ENCODE results near the gene WWTR1.

The WWTR1 gene

DNA sequence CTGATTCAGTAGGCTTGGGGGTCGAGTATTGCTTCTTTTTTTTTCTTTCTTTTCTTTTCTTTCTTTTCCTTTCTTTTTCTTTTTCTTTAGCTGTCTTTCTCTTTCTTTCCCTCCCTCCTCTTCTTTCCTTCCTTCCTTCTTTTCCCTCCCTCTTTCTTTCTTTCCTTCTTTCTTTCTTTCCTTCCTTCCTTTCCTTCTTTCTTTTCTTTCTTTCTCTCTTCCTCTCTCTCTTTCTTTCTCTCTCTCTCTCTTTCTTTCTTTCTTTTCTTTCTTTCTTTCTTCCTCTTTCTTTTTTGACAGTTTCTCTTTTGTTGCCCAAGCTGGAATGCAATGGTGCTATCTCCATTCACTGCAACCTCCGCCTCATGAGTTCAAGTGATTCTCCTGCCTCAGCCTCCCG, 147.3 kb downstream of the WWTR1 start:
- CTCF ChIA-PET = interaction anchor here (1.0 to 6.8 kb wide), 7 partner anchors 9 to 298 kb away, joined by 3 to 71 read pairs (median 6); no protein-coding TSS in a partner anchor
- POLR2A ChIA-PET = no interaction called here
- TF ChIP-seq, protein P1, sequence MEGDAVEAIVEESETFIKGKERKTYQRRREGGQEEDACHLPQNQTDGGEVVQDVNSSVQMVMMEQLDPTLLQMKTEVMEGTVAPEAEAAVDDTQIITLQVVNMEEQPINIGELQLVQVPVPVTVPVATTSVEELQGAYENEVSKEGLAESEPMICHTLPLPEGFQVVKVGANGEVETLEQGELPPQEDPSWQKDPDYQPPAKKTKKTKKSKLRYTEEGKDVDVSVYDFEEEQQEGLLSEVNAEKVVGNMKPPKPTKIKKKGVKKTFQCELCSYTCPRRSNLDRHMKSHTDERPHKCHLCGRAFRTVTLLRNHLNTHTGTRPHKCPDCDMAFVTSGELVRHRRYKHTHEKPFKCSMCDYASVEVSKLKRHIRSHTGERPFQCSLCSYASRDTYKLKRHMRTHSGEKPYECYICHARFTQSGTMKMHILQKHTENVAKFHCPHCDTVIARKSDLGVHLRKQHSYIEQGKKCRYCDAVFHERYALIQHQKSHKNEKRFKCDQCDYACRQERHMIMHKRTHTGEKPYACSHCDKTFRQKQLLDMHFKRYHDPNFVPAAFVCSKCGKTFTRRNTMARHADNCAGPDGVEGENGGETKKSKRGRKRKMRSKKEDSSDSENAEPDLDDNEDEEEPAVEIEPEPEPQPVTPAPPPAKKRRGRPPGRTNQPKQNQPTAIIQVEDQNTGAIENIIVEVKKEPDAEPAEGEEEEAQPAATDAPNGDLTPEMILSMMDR (IDR thresholded peaks at IDR 0.05; ENCODE audit: control extremely low read depth, extremely low read depth, low read depth, missing control alignments) = no peak
- no peak for DNase-seq (ENCODE audit: extremely low spot score)

DNA sequence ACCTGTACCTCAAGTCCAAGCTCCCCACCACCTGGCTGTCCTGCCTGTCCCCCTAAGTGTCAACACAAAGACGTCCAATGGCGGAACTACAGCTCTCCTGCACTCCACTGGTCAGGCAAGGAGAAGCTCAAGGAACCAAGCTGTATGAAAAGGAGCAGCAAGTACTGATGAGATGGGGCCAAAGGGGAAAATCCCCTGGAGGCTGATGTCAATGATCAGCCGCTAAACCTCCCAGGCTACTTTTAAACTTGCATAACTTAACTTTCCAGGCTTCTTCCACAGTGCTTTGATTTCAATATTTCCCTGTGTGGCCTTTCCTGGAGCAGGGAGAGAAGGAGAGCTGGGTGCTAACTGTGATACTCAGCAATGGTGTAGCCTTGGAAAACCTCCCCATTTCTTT, 148.3 kb downstream of the WWTR1 start:
- CTCF ChIA-PET = interaction anchor here (0.9 to 6.8 kb wide), 8 partner anchors 10 to 299 kb away, joined by 3 to 71 read pairs (median 6); no protein-coding TSS in a partner anchor
- no peak for DNase-seq (ENCODE audit: extremely low spot score)
- TF ChIP-seq, protein P1 (IDR thresholded peaks at IDR 0.05; ENCODE audit: control extremely low read depth, extremely low read depth, low read depth, missing control alignments) = no peak
- POLR2A ChIA-PET = no interaction called here

DNA sequence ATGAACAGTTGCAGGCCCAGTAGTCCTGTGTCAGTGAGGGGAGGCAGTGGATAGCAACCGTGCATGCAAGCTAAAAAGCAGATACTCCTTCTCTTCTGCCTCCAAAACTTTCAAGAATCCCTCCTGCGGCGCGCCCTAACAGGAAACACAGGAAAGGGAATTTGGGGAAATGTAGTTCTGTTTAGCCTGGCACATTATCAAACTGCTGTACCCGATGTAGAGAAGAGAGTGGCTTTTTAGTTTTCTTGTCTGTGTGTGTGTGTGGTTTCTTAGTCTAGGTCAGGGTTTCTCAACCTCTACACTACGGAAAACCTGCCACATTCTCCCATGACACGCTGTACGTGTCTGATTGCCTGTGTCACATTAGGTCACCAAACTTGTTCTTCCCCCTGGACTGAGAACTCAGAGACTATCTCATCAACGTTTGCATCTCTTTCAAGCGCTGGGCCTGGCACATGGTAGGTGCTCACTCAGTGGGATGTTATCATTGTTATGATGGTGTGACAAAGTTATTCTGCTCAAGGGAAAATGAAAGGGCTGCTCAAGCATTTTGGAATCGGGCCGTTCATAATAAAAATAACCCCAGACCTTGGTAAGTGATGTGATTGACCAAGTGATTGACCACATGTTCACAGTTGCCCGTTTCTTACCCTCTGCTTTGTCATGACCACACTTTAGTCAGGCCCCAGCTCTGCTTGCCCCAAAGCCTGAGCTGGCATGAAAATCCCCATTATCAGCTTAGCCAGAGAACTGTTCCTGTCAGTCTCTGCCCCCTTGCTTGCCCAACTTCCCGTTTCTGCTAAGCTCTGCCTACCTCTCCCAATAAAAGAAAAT, 150.1 kb downstream of the WWTR1 start:
- DNase-seq (ENCODE audit: extremely low spot score) = no peak
- CTCF ChIA-PET = interaction anchor here (0.7 to 1.6 kb wide), 3 partner anchors 21 to 264 kb away, joined by 3 read pairs; no protein-coding TSS in a partner anchor
- TF ChIP-seq, protein P1 (IDR thresholded peaks at IDR 0.05; ENCODE audit: control extremely low read depth, extremely low read depth, low read depth, missing control alignments) = no peak
- POLR2A ChIA-PET = no interaction called here

DNA sequence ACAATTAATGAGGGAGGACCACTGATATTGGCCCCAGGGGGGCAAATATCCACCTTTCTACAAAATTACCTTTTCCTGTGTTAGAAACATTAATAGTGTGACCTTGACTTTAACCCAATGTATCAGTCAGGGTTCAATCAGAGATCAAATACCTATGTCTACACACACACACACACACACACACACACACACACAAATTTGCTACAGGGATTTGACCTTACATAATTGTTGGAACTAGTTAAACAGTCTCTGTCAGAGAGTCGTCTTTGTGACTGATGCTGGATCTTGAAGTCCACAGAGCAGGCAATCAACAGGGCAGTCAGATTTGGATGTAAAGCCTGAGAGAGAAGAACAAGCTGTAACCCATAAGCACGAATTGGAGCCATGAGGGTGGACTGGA, 150.9 kb downstream of the WWTR1 start:
- CTCF ChIA-PET = interaction anchor here (0.9 to 1.6 kb wide), 2 partner anchors 18 to 21 kb away, joined by 3 to 4 read pairs; no protein-coding TSS in a partner anchor
- TF ChIP-seq, protein P1 (IDR thresholded peaks at IDR 0.05; ENCODE audit: control extremely low read depth, extremely low read depth, low read depth, missing control alignments) = no peak
- DNase-seq (ENCODE audit: extremely low spot score) = no peak
- POLR2A ChIA-PET = no interaction called here

DNA sequence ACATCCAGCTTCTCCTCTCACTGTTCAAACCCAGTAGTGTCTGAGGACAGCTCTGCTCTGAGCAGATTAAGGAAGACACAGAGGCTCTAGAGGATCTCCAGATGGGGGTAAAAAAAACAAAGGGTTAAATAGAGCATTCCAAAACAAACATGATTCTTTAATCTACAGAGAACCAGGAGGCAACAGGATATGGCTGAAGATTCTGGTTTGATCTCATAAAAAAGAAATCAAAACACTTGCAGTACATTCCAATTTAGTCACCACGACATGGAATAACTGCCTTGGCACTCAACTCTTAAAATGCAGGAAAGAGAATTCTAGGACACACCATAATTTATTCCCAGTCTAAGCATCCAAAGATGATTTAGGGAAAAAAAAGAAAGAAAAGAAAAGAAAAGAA, 151.3 kb downstream of the WWTR1 start:
- DNase-seq (ENCODE audit: extremely low spot score) = no peak
- TF ChIP-seq, protein P1 (IDR thresholded peaks at IDR 0.05; ENCODE audit: control extremely low read depth, extremely low read depth, low read depth, missing control alignments) = no peak
- ChIA-PET CTCF (interaction anchor here (0.9 to 1.6 kb wide), 5 partner anchors 11 to 265 kb away, joined by 3 to 5 read pairs (median 4); no protein-coding TSS in a partner anchor), POLR2A (no interaction called here)

DNA sequence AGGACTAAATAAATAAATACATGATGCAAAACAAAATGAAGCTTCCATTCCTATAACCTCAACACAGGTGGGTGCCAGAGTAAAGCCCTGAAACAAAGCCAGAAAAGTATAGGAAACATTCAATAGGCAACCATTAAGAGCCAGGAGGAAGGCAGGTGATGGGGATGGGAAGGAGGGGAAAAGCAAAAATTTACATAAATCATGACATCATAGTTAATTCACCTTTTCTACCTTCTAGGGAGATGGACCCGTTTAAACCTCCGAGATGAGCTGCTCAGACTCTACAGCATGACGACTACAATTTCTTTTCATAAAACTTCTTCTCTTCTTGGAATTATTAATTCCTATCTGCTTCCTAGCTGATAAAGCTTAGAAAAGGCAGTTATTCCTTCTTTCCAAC, 155.4 kb downstream of the WWTR1 start:
- CTCF ChIA-PET = interaction anchor here (0.6 to 2.0 kb wide), 9 partner anchors 9 to 306 kb away, joined by 3 to 5 read pairs (median 4); no protein-coding TSS in a partner anchor
- POLR2A ChIA-PET = no interaction called here
- DNase-seq (ENCODE audit: extremely low spot score) = no peak
- TF ChIP-seq, protein P1 (IDR thresholded peaks at IDR 0.05; ENCODE audit: control extremely low read depth, extremely low read depth, low read depth, missing control alignments) = no peak
